HG02938 (cell line): ENCODE data around the gene MARCKSL1.

Experiments used
- ATAC-seq: cut with Tn5 transposase; IDR thresholded peaks from one replicate; pipeline ENCODE4 v1.9.1; 2021; ENCODE audit warnings: mild to moderate bottlenecking, moderate library complexity; ENCODE audit not compliant: unreplicated experiment

MARCKSL1 gene

GRCh38 chr1:32353431-32353830, 17.4 kb upstream of the MARCKSL1 start:
- no peak for ATAC-seq

GRCh38 chr1:32352831-32353383, 16.9 kb upstream of the MARCKSL1 start:
- ATAC-seq: no peak

GRCh38 chr1:32352239-32352745, 16.3 kb upstream of the MARCKSL1 start:
- no peak for ATAC-seq

GRCh38 chr1:32351399-32352238, 15.6 kb upstream of the MARCKSL1 start:
- peak; percentile 68 for ATAC-seq

GRCh38 chr1:32350785-32351398, 14.9 kb upstream of the MARCKSL1 start:
- peak; percentile 17 for ATAC-seq

- no peak for ATAC-seq
These were observed 13.2 kb upstream of the MARCKSL1 start for GRCh38 chr1:32349211-32349708.

GRCh38 chr1:32346532-32347157, 10.6 kb upstream of the MARCKSL1 start:
- no peak for ATAC-seq

- no peak for ATAC-seq
These were observed 9.3 kb upstream of the MARCKSL1 start for GRCh38 chr1:32345289-32345827.

- no peak for ATAC-seq
These were observed 6.7 kb upstream of the MARCKSL1 start for GRCh38 chr1:32342704-32343103.

- ATAC-seq: no peak
These were observed 5.9 kb upstream of the MARCKSL1 start for GRCh38 chr1:32341971-32342370.

- no peak for ATAC-seq
These were observed 5.2 kb upstream of the MARCKSL1 start for GRCh38 chr1:32341186-32341757.

GRCh38 chr1:32339363-32339978, 3.4 kb upstream of the MARCKSL1 start:
- ATAC-seq: no peak

- ATAC-seq: no peak
These were observed 2.7 kb upstream of the MARCKSL1 start for GRCh38 chr1:32338637-32339145.

GRCh38 chr1:32337855-32338636, 2.0 kb upstream of the MARCKSL1 start:
- ATAC-seq: no peak

GRCh38 chr1:32336963-32337675, 1.1 kb upstream of the MARCKSL1 start:
- no peak for ATAC-seq

- ATAC-seq: no peak
These were observed 529 bp upstream of the MARCKSL1 start for GRCh38 chr1:32336591-32336932.

GRCh38 chr1:32335535-32335789, 571 bp downstream of the MARCKSL1 start:
- no peak for ATAC-seq

- no peak for ATAC-seq
These were observed 1.0 kb downstream of the MARCKSL1 start for GRCh38 chr1:32334864-32335534.
